IPS DF 6.9 (cell line): ENCODE results near the gene CHST8.

Experiments
- DNase-seq: peaks from one replicate; pipeline ENCODE4 v3.0.0-alpha.2; 2013; ENCODE audit warnings: low read depth, low spot score
- H3K27ac ChIP-seq: one replicate; pipeline ENCODE4 v1.5.1; 2013; ENCODE audit warnings: low read length, control low read depth
- H3K27me3 ChIP-seq: 2 replicates; pipeline ENCODE4 v1.6.1; 2013; ENCODE audit warnings: mild to moderate bottlenecking, low read length; ENCODE audit not compliant: control insufficient read depth, insufficient read depth
- H3K36me3 ChIP-seq: 2 replicates; pipeline ENCODE4 v1.6.1; 2013; ENCODE audit warnings: low read length; ENCODE audit not compliant: control insufficient read depth, insufficient read depth
- H3K4me1 ChIP-seq: 2 replicates; pipeline ENCODE4 v1.6.1; 2013; ENCODE audit warnings: low read length; ENCODE audit not compliant: control insufficient read depth, insufficient read depth
- H3K4me3 ChIP-seq: 2 replicates; pipeline ENCODE4 v1.5.1; 2013; ENCODE audit warnings: mild to moderate bottlenecking, low read length
- H3K9me3 ChIP-seq: 2 replicates; pipeline ENCODE4 v1.6.1; 2013; ENCODE audit warnings: low read length, inconsistent platforms; ENCODE audit not compliant: control insufficient read depth, insufficient read depth
- WGBS: extraction: QIAGEN DNeasy Blood & Tissue Kit; methylation state at CpG from one replicate; pipeline ENCODE4 v1.1.7; 2013; ENCODE audit warnings: mixed read lengths, missing lambda C conversion rate; ENCODE audit not compliant: insufficient read length, insufficient coverage; 5-methylcytosine and 5-hydroxymethylcytosine counted together

The CHST8 gene

DNA sequence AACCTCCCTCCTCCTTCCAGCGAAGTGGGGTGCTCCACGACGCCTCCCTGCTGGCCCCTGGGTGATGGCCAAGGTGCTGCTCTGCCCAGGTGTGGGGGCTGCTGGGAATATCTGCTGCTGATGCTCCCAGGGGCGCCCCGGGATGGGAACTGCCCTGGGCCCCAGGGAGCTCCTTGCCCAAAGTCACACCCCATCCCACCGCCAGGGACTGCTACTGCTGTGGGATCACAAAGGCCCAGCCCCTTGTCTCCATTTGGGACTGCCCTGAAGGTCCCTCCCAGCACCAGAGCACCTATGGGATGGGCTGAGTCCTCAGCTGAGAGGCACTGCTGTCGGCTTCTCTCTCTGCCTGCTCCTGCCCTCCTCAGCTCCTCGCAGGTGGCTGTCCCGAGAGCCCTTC, 19.0 kb downstream of the CHST8 start:
- Histone ChIP-seq H3K9me3 (no peaks in the 10 kb centered on the region), H3K36me3 (no peaks in the 10 kb centered on the region; the same call in 1 of the 2 replicates), H3K4me1 (peaks cover 12% of the 10 kb centered on the region), H3K27ac (no peak overlapping the region), H3K4me3 (no peak overlapping the region), H3K27me3 (no peaks in the 10 kb centered on the region)
- WGBS, result no CpG with 5 or more reads among the region's 9 CpGs
- DNase-seq, result no peak

DNA sequence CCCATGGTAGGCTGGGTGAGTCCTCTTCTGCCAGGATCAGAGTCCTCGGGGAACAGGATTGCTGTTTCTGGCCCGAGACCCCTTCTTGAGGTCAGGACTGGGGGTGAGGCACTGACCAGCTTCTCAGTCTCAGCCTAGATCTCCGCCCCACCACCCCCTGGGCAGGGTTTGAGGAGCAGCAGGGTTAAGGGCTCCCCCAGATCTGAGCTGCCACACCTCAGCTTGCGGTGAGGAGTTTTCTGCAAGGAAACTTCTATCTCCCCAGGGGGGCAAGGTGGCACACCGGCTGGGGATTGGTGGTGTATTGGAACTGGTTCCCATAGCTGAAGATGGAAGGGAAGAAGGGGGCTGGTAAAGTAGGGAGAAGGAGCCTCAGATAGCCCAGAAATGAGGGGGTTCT, 19.5 kb downstream of the CHST8 start:
- no CpG with 5 or more reads among the region's 5 CpGs for WGBS
- Histone ChIP-seq H3K27ac (no peak overlapping the region), H3K4me3 (no peak overlapping the region), H3K27me3 (no peaks in the 10 kb centered on the region), H3K4me1 (peaks cover 12% of the 10 kb centered on the region), H3K36me3 (no peaks in the 10 kb centered on the region; the same call in 1 of the 2 replicates), H3K9me3 (no peaks in the 10 kb centered on the region)
- DNase-seq, result no peak

DNA sequence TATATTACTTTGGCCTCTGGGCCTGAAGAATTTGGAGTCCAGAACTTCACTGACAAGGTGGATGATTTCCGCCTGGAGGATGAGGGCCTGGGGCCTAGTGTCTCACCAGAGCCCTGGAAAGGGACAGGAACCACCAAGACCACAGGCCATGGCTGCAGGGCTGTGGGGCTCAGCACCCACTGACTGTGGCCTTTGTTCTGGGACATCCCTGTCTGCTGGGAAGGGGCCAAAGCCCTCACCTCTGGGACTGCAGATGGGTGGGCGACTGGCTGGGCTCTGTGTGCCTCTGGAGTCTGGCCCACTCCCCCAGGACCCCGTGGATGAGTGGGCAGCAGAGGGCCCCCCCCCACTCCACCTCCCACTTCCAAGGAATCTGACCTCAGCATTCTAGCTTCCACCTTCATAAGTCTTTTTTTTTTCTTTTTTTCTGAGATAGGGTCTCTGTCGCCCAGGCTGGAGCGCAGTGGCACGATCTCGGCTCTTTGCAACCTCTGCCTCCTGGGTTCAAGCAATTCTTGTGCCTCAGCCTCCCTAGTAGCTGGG, 20.3 kb downstream of the CHST8 start:
- Histone ChIP-seq H3K9me3 (no peaks in the 10 kb centered on the region), H3K27ac (no peak overlapping the region), H3K27me3 (no peaks in the 10 kb centered on the region), H3K4me1 (peaks cover 12% of the 10 kb centered on the region), H3K36me3 (no peaks in the 10 kb centered on the region; the same call in 1 of the 2 replicates), H3K4me3 (no peak overlapping the region)
- DNase-seq, result no peak
- no CpG with 5 or more reads among the region's 7 CpGs for WGBS

DNA sequence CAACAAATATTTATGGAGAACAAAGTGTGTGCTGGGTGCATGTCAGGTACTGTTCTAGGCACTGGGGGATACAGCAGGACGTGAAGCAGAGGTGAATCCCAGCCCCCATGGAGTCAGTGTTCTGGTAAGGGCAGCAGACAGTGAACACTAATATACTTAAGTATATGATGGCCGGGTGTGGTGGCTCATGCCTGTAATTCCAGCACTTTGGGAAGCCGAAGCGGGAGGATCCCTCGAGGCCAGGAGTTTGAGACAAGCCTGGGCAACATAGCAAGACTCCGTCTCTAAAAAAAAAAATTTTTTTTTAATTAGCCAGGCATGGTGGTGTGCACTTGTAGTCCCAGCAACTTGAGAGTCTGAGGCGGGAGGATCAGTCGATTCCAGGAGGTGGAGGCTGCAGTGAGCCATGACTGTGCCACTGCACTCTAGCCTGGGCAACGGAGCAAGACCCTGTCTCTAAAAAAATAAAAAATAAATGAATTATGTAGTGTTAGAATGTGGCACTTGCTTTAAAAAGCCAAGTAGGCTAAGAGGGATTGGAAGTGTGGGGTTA, 22.6 kb downstream of the CHST8 start:
- no peaks in the 10 kb centered on the region; the same call in 1 of the 2 replicates for H3K36me3 ChIP-seq
- H3K9me3 ChIP-seq, result no peaks in the 10 kb centered on the region
- no peak overlapping the region for H3K4me3 ChIP-seq
- WGBS, result no CpG with 5 or more reads among the region's 9 CpGs
- H3K4me1 ChIP-seq, result peaks cover 11% of the 10 kb centered on the region
- no peak for DNase-seq
- H3K27ac ChIP-seq, result no peak overlapping the region
- H3K27me3 ChIP-seq, result no peaks in the 10 kb centered on the region

DNA sequence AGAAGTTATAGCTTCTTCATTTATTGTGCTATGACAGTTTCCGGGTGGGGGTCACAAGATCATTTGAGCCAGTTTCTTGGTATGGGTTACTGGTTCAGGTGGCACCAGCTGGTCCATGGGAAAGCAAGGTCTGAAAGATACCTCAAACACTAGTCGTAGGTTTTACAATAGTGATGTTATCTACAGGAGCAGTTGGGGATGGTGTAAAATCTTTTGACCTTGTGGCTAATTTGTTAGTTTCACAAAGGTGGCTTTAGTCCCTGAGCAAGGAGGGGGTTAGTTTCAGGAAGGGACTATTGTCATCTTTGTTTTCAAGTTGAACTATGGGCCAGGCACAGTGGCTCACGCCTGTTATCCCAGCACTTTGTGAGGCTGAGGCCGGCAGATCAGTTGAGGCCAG, 24.6 kb downstream of the CHST8 start:
- Histone ChIP-seq H3K27me3 (no peaks in the 10 kb centered on the region), H3K36me3 (no peaks in the 10 kb centered on the region), H3K9me3 (no peaks in the 10 kb centered on the region), H3K27ac (no peak overlapping the region), H3K4me1 (peaks cover 7% of the 10 kb centered on the region), H3K4me3 (no peak overlapping the region)
- WGBS, result no CpG with 5 or more reads among the region's 4 CpGs
- no peak for DNase-seq

DNA sequence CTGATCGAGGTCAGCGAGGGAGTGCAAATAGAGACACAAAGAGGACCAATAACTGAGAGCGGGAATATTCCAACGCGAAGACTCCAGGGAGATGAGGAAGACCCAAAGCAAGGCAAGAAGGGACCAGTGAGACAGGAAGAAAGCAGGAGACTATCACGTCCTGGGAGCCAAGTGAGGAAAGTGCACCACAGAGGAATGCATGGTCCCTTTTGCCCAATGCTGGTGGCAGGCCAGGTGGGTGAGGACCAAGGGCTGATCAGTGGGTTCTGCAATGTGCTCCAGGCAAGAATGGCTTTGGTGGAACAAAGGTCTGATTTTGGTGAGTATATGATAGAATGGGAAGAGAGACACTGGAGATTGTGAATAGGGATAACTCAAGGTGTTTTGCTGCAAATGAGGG, 25.4 kb downstream of the CHST8 start:
- Histone ChIP-seq H3K27ac (no peak overlapping the region), H3K4me3 (no peak overlapping the region), H3K9me3 (no peaks in the 10 kb centered on the region), H3K36me3 (no peaks in the 10 kb centered on the region), H3K27me3 (no peaks in the 10 kb centered on the region), H3K4me1 (peaks cover 4% of the 10 kb centered on the region; the same call in 1 of the 2 replicates)
- no CpG with 5 or more reads among the region's 6 CpGs for WGBS
- DNase-seq, result no peak

DNA sequence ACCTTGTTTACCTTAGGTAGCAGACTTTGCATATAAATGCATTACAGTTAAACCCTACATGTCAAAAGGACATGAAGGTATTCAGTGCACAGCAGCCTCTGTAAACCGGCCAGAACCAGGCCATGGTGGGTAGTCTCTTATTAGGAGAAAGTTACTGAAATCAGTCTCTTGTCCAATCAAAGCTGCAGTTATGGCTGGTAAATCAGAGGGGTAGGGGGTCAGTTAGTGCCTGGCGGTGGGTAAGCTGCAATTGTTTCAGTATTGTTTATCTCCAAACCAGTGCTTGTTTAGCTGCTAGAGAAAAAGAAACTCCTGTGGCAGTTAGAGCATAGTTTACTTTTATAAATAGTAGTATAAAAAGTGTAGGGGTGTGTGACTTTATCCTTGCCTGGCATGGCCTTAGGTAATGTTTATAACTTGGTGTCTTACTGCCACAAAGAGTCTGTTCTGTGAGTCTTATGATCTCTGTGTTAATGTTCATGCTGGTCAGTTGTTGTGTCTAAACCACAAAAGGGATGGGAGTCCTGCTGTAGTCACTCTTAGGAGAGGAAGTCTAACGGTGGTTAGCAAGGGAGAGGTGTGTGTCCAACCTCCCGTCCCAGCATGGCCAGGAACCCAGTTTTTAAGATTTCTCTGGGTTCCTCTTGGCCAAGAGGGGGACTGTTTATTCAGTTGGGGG, 28.0 kb downstream of the CHST8 start:
- no CpG with 5 or more reads among the region's 4 CpGs for WGBS
- Histone ChIP-seq H3K27ac (no peak overlapping the region), H3K4me3 (no peak overlapping the region), H3K27me3 (no peaks in the 10 kb centered on the region), H3K36me3 (no peaks in the 10 kb centered on the region), H3K4me1 (peaks cover 4% of the 10 kb centered on the region; the same call in 1 of the 2 replicates), H3K9me3 (no peaks in the 10 kb centered on the region)
- no peak for DNase-seq

DNA sequence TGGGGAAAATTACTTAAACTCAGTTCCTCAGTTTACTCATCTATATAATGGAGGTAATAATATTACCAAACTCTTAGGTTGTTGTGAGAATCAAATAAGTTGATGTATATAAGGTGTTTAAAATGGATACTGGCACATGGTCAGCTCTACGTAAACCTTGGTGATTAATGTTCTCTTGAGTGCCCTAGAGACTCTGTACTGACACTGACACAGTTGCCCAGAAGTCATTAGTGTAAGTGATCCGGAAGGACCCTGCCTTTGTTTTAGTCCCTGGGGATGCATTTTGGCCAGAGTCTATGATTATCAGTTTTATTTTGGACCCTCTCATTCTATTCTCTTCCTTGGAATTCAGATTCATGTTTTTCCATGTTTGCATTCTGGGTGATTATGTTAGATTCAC, 31.9 kb downstream of the CHST8 start:
- WGBS, result no CpG with 5 or more reads among the region's 2 CpGs
- H3K4me3 ChIP-seq, result no peak overlapping the region
- no peaks in the 10 kb centered on the region for H3K27me3 ChIP-seq
- no peak for DNase-seq
- H3K27ac ChIP-seq, result no peak overlapping the region
- H3K4me1 ChIP-seq, result peaks cover 4% of the 10 kb centered on the region; the same call in 1 of the 2 replicates
- H3K9me3 ChIP-seq, result no peaks in the 10 kb centered on the region
- H3K36me3 ChIP-seq, result no peaks in the 10 kb centered on the region

DNA sequence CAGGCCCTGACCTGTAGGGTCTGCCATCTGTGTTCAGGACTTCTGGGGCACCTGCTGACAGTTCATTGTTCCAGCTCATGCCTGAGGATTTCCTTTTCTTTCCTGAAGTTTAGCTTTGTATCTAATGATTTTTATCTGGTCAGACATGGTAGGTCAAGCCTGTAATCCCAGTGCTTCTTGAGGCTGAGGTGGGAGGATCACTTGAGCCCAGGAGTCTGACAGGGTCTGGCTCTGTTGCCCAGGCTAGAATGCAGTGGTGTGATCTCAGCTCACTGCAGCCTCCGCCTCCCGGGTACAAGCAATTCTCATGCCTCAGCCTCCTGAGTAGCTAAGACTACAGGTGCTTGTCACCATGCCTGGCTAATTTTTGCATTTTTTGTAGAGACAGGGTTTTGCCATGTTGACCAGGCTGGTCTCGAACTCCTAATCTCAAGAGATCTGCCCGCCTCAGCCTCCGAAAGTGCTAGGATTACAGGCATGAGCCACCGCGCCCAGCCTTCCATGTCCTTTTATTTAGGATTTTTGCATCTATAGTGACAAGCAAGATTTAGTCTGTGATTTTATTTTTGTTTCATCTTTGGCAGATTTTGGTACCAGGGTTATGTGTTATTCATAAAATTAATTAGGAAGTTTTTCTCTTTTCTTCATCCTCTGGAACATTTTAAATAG, 33.2 kb downstream of the CHST8 start:
- Histone ChIP-seq H3K4me3 (no peak overlapping the region), H3K27ac (no peak overlapping the region), H3K27me3 (no peaks in the 10 kb centered on the region), H3K36me3 (no peaks in the 10 kb centered on the region), H3K9me3 (no peaks in the 10 kb centered on the region), H3K4me1 (no peaks in the 10 kb centered on the region)
- no CpG with 5 or more reads among the region's 7 CpGs for WGBS
- DNase-seq, result no peak

DNA sequence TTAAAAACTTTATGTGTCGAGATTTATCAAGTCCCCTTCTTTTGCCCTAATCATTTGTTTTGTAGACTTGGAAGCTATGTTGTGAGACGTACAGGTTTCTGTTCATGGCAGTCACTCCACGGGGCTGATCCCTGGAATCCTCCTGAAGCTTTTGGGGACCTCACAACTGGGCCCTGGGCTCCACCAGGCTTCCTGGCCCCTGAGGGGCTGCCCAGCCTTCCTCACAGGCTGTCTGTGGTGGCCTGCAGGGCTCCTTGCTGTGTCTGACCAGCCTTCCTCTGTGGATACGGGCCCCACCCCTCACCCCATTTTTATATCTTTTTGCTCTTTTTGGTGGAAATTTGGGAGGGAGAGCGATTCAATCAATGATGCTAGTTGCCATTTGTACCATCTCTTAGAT, 38.1 kb downstream of the CHST8 start:
- no peak for DNase-seq
- Histone ChIP-seq H3K4me1 (peaks cover 5% of the 10 kb centered on the region), H3K27ac (no peak overlapping the region), H3K36me3 (no peaks in the 10 kb centered on the region), H3K27me3 (no peaks in the 10 kb centered on the region), H3K4me3 (no peak overlapping the region), H3K9me3 (no peaks in the 10 kb centered on the region)
- WGBS, result no CpG with 5 or more reads among the region's 5 CpGs
